Keratinocyte (primary cell): ENCODE results near the gene ZNF174.

Experiments used
- EZH2 ChIP-seq: IDR thresholded peaks from one replicate; pipeline ENCODE4 v1.6.1; 2012; ENCODE audit warnings: inconsistent platforms, mild to moderate bottlenecking, low read length, moderate library complexity
- TF ChIP-seq, protein P1 (sequence below), 3 experiments: IDR thresholded peaks in 1 of 3; conservative IDR thresholded peaks in 1 of 3; optimal IDR thresholded peaks in 1 of 3; 2 replicates in 2 of 3; 3 replicates in 1 of 3; pipeline versions ENCODE3 to v1.5.1; 2011; ENCODE audit warnings: low read length in 3 of 3, mild to moderate bottlenecking in 3 of 3, moderate library complexity in 2 of 3, control low read depth in 1 of 3, inconsistent platforms in 1 of 3; ENCODE audit not compliant: insufficient read depth in 2 of 3; ENCODE audit errors: extremely low read depth in 1 of 3

GRCh38 chr16:3401719-3402397 is 843 bp downstream of the ZNF174 start:
- TF ChIP-seq, protein P1, sequence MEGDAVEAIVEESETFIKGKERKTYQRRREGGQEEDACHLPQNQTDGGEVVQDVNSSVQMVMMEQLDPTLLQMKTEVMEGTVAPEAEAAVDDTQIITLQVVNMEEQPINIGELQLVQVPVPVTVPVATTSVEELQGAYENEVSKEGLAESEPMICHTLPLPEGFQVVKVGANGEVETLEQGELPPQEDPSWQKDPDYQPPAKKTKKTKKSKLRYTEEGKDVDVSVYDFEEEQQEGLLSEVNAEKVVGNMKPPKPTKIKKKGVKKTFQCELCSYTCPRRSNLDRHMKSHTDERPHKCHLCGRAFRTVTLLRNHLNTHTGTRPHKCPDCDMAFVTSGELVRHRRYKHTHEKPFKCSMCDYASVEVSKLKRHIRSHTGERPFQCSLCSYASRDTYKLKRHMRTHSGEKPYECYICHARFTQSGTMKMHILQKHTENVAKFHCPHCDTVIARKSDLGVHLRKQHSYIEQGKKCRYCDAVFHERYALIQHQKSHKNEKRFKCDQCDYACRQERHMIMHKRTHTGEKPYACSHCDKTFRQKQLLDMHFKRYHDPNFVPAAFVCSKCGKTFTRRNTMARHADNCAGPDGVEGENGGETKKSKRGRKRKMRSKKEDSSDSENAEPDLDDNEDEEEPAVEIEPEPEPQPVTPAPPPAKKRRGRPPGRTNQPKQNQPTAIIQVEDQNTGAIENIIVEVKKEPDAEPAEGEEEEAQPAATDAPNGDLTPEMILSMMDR (optimal IDR thresholded peaks at IDR 0.05 in 1 of 3, IDR thresholded peaks at IDR 0.05 in 1 of 3, conservative IDR thresholded peaks at IDR 0.05 in 1 of 3; ENCODE audit: extremely low read depth in 1 of 3, insufficient read depth in 2 of 3, low read length in 3 of 3) = no peak
- TF ChIP-seq EZH2 = no peak
